Panc1 (cell line): Measurements from ENCODE around the gene SNTB2. TPM values are rescaled to one million over a fixed set of nuclear protein-coding genes. Genes with fewer than 3 reads are reported as not detected.

Experiments
- ATAC-seq: fragments of 200-7000 bp; cut with Tn5 transposase; 2 replicates; pipeline ENCODE4 v1.9.1; 2020; ENCODE audit warnings: mild to moderate bottlenecking, moderate library complexity
- BruUV-seq: library from RNA; stranded (reverse); fragments of 400-500 nt; replicated peaks from 2 replicates; lab custom pipeline; 2021; lab: Mats Ljungman, UMichigan
- CTCF ChIA-PET: fragments of 300-600 bp; sonication (Branson Sonifier 250); formaldehyde crosslinking; loops from one replicate; lab custom pipeline; 2022; ENCODE audit warnings: antibody characterized with exemption; lab: Charles Lee
- POLR2A ChIA-PET: fragments of 300-600 bp; sonication (Branson Sonifier 250); formaldehyde crosslinking; loops from one replicate; lab custom pipeline; 2022; ENCODE audit warnings: antibody characterized with exemption; lab: Charles Lee
- DNase-seq: peaks from one replicate; pipeline ENCODE4 v3.0.0-alpha.2; 2010; ENCODE audit warnings: low read depth, low spot score
- H3K27ac ChIP-seq: 2 replicates; pipeline ENCODE4 v1.5.1; 2011; ENCODE audit warnings: mild to moderate bottlenecking, low read length, inconsistent platforms
- H3K27me3 ChIP-seq: fragments of 200-500 bp; sonication (Bioruptor generic); 2 replicates; pipeline ENCODE4 v1.6.0; 2014; ENCODE audit warnings: low read length, inconsistent platforms; ENCODE audit not compliant: control insufficient read depth, insufficient read depth
- H3K36me3 ChIP-seq: fragments of 200-500 bp; sonication (Bioruptor generic); 2 replicates; pipeline ENCODE4 v1.5.1; 2014; ENCODE audit warnings: inconsistent platforms, mild to moderate bottlenecking, low read length, moderate library complexity; ENCODE audit not compliant: control insufficient read depth, insufficient read depth
- H3K4me1 ChIP-seq: 2 replicates; pipeline ENCODE4 v1.5.1; 2011; ENCODE audit warnings: inconsistent platforms, mild to moderate bottlenecking, low read length, moderate library complexity; ENCODE audit not compliant: control insufficient read depth, insufficient read depth
- H3K4me3 ChIP-seq, 2 experiments: 2 replicates each; pipeline ENCODE4 v1.5.1; 2011 to 2012; ENCODE audit warnings: low read depth in 2 of 2, low read length in 2 of 2, mild to moderate bottlenecking in 2 of 2, inconsistent platforms in 1 of 2, moderate library complexity in 1 of 2
- H3K9me3 ChIP-seq: fragments of 200-500 bp; sonication (Bioruptor generic); 2 replicates; pipeline ENCODE4 v1.5.1; 2014; ENCODE audit warnings: low read depth, mild to moderate bottlenecking, inconsistent platforms, low read length, moderate library complexity; ENCODE audit not compliant: control insufficient read depth, insufficient read depth
- CTCF ChIP-seq: fragments of 450-650 bp; IDR thresholded peaks from 2 replicates; pipeline ENCODE4 v1.5.1; 2017; ENCODE audit warnings: mild to moderate bottlenecking
- POLR2AphosphoS5 ChIP-seq: IDR thresholded peaks from 2 replicates; pipeline ENCODE4 v1.6.1; 2012; ENCODE audit warnings: mild to moderate bottlenecking, low read depth, low read length, moderate library complexity
- REST ChIP-seq, 2 experiments: IDR thresholded peaks; 2 replicates each; pipeline ENCODE4 v1.6.1; 2011 to 2012; ENCODE audit warnings: low read depth in 2 of 2, control low read depth in 1 of 2, low read length in 1 of 2, mild to moderate bottlenecking in 1 of 2, moderate library complexity in 1 of 2; ENCODE audit not compliant: insufficient read depth in 1 of 2
- SIN3A ChIP-seq: IDR thresholded peaks from 2 replicates; pipeline ENCODE4 v1.6.1; 2012; ENCODE audit warnings: low read depth, mild to moderate bottlenecking, low read length, moderate library complexity, borderline replicate concordance; ENCODE audit not compliant: insufficient read depth
- TCF7L2 ChIP-seq: IDR thresholded peaks from 2 replicates; pipeline ENCODE4 v1.6.1; 2011; ENCODE audit warnings: mild to moderate bottlenecking, low read depth, low read length, inconsistent platforms
- in situ Hi-C: cut with HindIII; loops from 2 replicates; pipeline ENCODE4 v1.10.0; 2016; ENCODE audit warnings: low sequenced_read_pairs, low pct_unique_long_range_greater_than_20kb
- intact Hi-C: fragments of 100-400 bp; cut with micrococcal nuclease; formaldehyde crosslinking; loops from one replicate; pipeline ENCODE4 v1.10.0; 2022; ENCODE audit not compliant: unreplicated experiment
- total RNA-seq: library from RNA; stranded (reverse); gene quantifications from one replicate; pipeline ENCODE4 v1.2.1, GENCODE V29; 2021; ENCODE audit not compliant: unreplicated experiment

Gene SNTB2
- total RNA-seq, 1 experiment from 2014 or later = 40.8 TPM

- BruUV-seq = no TSS peak
- ATAC-seq = no peak
- POLR2A ChIA-PET = no interaction called here
- no peak for DNase-seq
- Histone ChIP-seq H3K9me3 (no peaks in the 10 kb centered on the region), H3K27ac (no peak overlapping the region), H3K4me1 (peaks cover under 1% of the 10 kb centered on the region), H3K27me3 (no peaks in the 10 kb centered on the region), H3K36me3 (no peaks in the 10 kb centered on the region; the same call in none of the 2 replicates), H3K4me3 (no peak overlapping the region)
- in situ Hi-C loops (no loop called here), intact Hi-C loops (no loop called here)
- no peak for TF ChIP-seq TCF7L2
- CTCF ChIA-PET = no interaction called here
Observed at GRCh38 chr16:69318911-69319289, 131.9 kb downstream of the SNTB2 start.

DNA sequence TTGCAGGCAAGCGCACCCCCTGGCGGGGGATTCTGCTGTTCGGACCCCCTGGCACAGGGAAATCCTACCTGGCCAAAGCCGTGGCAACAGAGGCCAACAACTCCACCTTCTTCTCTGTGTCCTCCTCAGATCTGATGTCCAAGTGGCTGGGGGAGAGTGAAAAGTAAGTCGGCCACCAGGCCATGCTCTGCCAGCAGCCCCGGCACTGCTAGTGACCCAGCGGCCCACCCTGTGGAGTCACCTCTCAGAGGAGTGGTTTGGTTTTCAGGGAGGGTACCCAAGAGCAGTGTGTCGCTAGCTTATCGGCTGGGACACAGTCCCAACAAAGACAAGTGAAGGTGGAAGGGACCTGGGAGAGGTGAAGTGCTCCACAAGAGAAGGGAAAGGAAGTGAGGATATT, 132.4 kb downstream of the SNTB2 start:
- no peak for TF ChIP-seq TCF7L2
- TF ChIP-seq CTCF = no peak
- TF ChIP-seq REST (IDR thresholded peaks at IDR 0.05; ENCODE audit: insufficient read depth in 1 of 2, low read depth in 2 of 2, low read length in 1 of 2) = no peak
- TF ChIP-seq POLR2AphosphoS5 = no peak
- no peak for TF ChIP-seq SIN3A
- H3K4me1 ChIP-seq = peaks cover 5% of the 10 kb centered on the region
- no peaks in the 10 kb centered on the region for H3K27me3 ChIP-seq
- H3K36me3 ChIP-seq = no peaks in the 10 kb centered on the region; the same call in none of the 2 replicates
- no peak overlapping the region for H3K4me3 ChIP-seq
- in situ Hi-C loops (no loop called here), intact Hi-C loops (no loop called here)
- BruUV-seq = no TSS peak
- ATAC-seq (no peak), DNase-seq (no peak)
- H3K27ac ChIP-seq = no peak overlapping the region
- ChIA-PET POLR2A (no interaction called here), CTCF (no interaction called here)
- no peaks in the 10 kb centered on the region for H3K9me3 ChIP-seq

DNA sequence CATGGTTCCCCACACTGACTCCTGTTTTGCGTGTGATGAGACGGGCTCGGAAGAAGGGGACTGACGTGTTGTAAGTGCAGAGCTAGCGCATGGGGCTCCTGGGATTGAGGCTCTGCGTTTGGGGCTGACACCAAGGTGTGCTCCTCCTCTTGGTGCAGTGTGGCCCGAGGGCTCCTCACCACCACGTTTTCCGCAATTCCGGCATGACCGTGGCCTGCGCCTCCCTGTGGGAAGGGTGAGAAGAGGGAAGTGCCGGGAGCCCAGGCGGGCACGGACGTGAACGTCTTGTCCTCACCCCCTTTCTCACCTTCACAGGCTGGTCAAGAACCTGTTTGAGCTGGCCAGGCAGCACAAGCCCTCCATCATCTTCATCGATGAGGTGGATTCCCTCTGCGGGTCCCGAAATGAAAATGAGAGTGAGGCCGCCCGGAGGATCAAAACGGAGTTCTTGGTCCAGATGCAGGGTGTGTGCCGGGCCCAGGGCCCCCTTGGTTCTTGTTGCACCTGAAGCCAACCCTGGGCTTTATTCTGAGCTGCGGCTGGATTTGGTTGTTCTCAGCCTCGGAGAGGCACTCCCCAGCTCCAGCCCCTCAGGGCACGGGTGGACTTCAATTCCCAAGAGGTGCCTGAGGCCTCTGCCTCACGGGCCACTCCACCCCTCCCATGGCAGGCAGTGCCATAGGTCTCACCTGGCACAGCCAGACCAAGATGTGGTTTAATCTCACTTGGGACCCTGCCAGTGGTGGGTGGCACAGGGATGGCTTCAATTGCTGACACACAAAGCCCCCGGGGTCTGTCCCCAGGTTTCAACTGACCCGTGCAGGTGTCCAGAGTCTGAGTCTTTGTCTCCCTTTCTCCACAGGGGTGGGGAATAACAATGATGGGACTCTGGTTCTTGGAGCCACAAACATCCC, 133.1 kb downstream of the SNTB2 start:
- Histone ChIP-seq H3K9me3 (no peaks in the 10 kb centered on the region), H3K36me3 (no peaks in the 10 kb centered on the region; the same call in 1 of the 2 replicates), H3K4me1 (peaks cover 10% of the 10 kb centered on the region), H3K27me3 (no peaks in the 10 kb centered on the region), H3K27ac (no peak overlapping the region), H3K4me3 (no peak overlapping the region)
- in situ Hi-C loops = no loop called here
- TF ChIP-seq POLR2AphosphoS5 = no peak
- no peak for TF ChIP-seq REST (IDR thresholded peaks at IDR 0.05; ENCODE audit: insufficient read depth in 1 of 2, low read depth in 2 of 2, low read length in 1 of 2)
- no peak for TF ChIP-seq SIN3A
- no peak for TF ChIP-seq TCF7L2
- TF ChIP-seq CTCF = no peak
- ATAC-seq = no peak
- DNase-seq = no peak
- ChIA-PET CTCF (no interaction called here), POLR2A (no interaction called here)
- BruUV-seq = no TSS peak
- intact Hi-C loops = no loop called here
